Kidney (tissue), 14 donors: ENCODE results near the gene S100A3. TPM values are rescaled to one million over a fixed set of nuclear protein-coding genes. Genes with fewer than 3 reads are reported as not detected.
A peak's percentile ranks its signal among the peaks of the same experiment; 100 is the strongest.

Experiments
- DNase-seq, 5 donors: peaks; one replicate each; pipeline ENCODE4 v3.0.0-alpha.2; 2013 to 2020
- FAIRE-seq: peaks from 2 replicates; lab custom pipeline; 2012; peaks lifted over from hg19 to GRCh38; lab: Jason Lieb, UNC
- H3K27ac ChIP-seq, 2 donors: one replicate each; pipeline ENCODE4 v1.7.0; 2013; ENCODE audit warnings: low read depth in 2 of 2, low read length in 2 of 2, inconsistent platforms in 1 of 2
- H3K27me3 ChIP-seq: one replicate; pipeline ENCODE4 v1.7.1; 2013; ENCODE audit warnings: low read length, inconsistent platforms; ENCODE audit not compliant: control insufficient read depth, insufficient read depth
- H3K36me3 ChIP-seq, 3 donors: one replicate each; pipeline versions ENCODE4 v1.7.0 to v1.7.1; 2013; ENCODE audit warnings: low read length in 3 of 3, control low read depth in 1 of 3, inconsistent platforms in 1 of 3; ENCODE audit not compliant: insufficient read depth in 3 of 3, control insufficient read depth in 2 of 3
- H3K4me1 ChIP-seq, 3 donors: one replicate each; pipeline versions ENCODE4 v1.7.0 to v1.7.1; 2013; ENCODE audit warnings: low read length in 3 of 3, inconsistent platforms in 1 of 3, low read depth in 1 of 3; ENCODE audit not compliant: control insufficient read depth in 2 of 3, insufficient read depth in 2 of 3
- H3K4me3 ChIP-seq, 3 donors: one replicate each; pipeline versions ENCODE4 v1.7.0 to v1.8.1; 2013; ENCODE audit warnings: low read length in 3 of 3, control low read depth in 1 of 3, inconsistent platforms in 1 of 3
- H3K9ac ChIP-seq, 3 donors: one replicate each; pipeline versions ENCODE4 v1.7.0 to v1.7.1; 2013; ENCODE audit warnings: low read length in 3 of 3, control low read depth in 1 of 3, inconsistent platforms in 1 of 3
- H3K9me3 ChIP-seq, 3 donors: one replicate each; pipeline versions ENCODE4 v1.7.0 to v1.7.1; 2013; ENCODE audit warnings: low read length in 3 of 3, control low read depth in 1 of 3, inconsistent platforms in 1 of 3; ENCODE audit not compliant: control insufficient read depth in 2 of 3, insufficient read depth in 1 of 3
- intact Hi-C: fragments of 100-400 bp; cut with DNase I; formaldehyde crosslinking; loops from one replicate; pipeline ENCODE4 v1.11.1; 2022
- polyA plus RNA-seq: library from polyadenylated mRNA; stranded (reverse); fragments of 350-450 nt; fragmentation: Illumina TruSeq; extraction: RNeasy Lipid Tissue Mini Kit (QIAGEN cat#74804); gene quantifications from one replicate; pipeline ENCODE4 v1.2.3, GENCODE V29; 2014; ENCODE audit warnings: low read depth, low replicate concordance; ENCODE audit not compliant: insufficient read depth
- total RNA-seq: library from RNA; stranded (reverse); fragmentation: NEBNext Ultra II Directional; extraction: Animal tissue kit (Norgen Biotek cat#: 25700); gene quantifications from one replicate; pipeline ENCODE4 v1.2.1, GENCODE V29; 2021
- TF ChIP-seq, protein P1 (sequence below): IDR thresholded peaks from 3 replicates; pipeline ENCODE4 v1.5.1; 2012; ENCODE audit warnings: mild to moderate bottlenecking, moderate library complexity, borderline replicate concordance; ENCODE audit not compliant: insufficient read depth; ENCODE audit errors: extremely low read depth
- donor health status: control.
- donor health status: control.
- donor health status: control.
- donor health status: control.
- donor health status: control.
- donor health status: DM: yes; HTN: yes; CAD: no.
- donor health status: Normal renal cell carcinoma (clear cell type).

The S100A3 gene
- total and polyA plus RNA-seq, 2 donors from 2014 or later: 2.5 to 8.4 TPM

DNA sequence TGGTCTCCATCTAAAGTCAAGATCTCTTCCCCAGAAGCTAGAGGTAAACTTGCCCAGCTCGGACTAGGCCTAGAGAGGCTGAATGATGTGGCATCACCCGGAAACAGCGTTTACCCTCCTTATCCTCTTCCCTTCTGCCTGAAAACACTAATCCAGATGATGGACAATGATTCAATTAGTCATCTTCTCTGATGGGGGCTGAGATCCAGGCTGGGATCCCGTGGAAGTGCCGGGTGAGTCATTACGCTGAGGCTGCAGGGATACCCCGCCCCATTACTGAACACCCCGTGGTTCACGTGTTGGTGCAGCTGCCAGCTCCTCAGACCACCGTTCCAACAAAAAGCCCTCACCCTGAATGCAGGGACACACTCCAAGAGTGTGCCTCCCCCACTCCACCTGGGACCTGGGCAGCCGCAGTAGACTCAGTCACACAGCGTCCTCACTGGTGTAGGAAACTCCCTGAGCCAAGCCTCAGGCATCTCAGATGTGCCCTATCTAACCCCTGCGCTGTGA is 15.3 kb downstream of the S100A3 start:
- FAIRE-seq (no peak), DNase-seq (peak in 1 of 5 donors; percentile 80)
- peak overlapping the region in 2 of 3 donors; percentile 34 to 99 for H3K9ac ChIP-seq
- H3K9me3 ChIP-seq: no peaks in the 10 kb centered on the region
- TF ChIP-seq, protein P1, sequence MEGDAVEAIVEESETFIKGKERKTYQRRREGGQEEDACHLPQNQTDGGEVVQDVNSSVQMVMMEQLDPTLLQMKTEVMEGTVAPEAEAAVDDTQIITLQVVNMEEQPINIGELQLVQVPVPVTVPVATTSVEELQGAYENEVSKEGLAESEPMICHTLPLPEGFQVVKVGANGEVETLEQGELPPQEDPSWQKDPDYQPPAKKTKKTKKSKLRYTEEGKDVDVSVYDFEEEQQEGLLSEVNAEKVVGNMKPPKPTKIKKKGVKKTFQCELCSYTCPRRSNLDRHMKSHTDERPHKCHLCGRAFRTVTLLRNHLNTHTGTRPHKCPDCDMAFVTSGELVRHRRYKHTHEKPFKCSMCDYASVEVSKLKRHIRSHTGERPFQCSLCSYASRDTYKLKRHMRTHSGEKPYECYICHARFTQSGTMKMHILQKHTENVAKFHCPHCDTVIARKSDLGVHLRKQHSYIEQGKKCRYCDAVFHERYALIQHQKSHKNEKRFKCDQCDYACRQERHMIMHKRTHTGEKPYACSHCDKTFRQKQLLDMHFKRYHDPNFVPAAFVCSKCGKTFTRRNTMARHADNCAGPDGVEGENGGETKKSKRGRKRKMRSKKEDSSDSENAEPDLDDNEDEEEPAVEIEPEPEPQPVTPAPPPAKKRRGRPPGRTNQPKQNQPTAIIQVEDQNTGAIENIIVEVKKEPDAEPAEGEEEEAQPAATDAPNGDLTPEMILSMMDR: no peak
- H3K4me1 ChIP-seq: peaks cover 0 to 29% (median 5%) of the 10 kb centered on the region in 3 donors
- no peaks in the 10 kb centered on the region for H3K36me3 ChIP-seq
- intact Hi-C loops: no loop called here
- H3K27ac ChIP-seq: peak overlapping the region; percentile 95 to 99
- H3K4me3 ChIP-seq: peak overlapping the region; percentile 13 to 91 (median 48)
- H3K27me3 ChIP-seq: no peaks in the 10 kb centered on the region

DNA sequence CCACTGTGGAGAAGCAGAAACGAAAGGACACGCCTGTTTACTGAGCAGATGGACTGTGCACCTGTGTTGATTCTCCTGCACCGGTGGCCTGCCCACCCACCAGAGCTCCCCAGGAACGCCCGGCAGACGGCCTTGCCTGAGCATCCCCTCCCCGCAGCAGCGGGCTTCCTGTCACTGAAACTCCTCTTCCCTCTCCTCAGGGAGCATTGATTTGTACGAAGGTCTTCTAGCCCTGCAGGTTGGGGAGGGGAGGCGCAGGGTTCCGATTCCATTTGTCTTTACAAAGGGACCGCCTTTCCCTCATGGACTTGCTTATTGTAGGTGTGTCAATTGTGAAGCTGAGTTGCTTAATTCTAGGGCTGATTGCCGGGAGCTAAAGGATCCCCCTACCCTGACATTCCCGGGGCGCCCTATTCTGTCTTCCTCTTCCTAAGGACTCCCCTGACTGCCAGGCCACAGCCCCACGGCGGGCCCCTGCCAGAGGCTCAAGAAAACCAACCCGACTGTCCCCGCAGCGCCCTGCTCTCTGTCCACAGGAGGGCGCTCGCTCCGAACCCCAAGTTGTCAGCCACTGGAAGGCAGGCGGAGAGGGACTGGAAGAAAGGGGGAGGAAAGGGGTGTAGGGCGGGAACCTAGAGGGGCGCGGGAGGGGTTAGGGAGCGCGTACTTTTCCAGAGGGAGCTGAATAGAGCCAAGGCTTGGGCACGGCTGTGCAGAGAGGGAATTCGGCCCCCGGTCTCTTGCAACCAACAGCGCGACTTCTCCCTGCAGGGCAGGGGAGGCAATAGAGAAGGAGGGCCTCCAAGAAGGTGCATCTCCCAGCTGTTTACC is 16.1 kb downstream of the S100A3 start:
- intact Hi-C loops: no loop called here
- H3K9me3 ChIP-seq: no peaks in the 10 kb centered on the region
- no peaks in the 10 kb centered on the region for H3K36me3 ChIP-seq
- H3K4me1 ChIP-seq: peaks cover 0 to 27% (median 5%) of the 10 kb centered on the region in 3 donors
- peak overlapping the region in 2 of 3 donors; percentile 41 to 99 for H3K9ac ChIP-seq
- H3K4me3 ChIP-seq: peak overlapping the region in 2 of 3 donors; percentile 48 to 91
- DNase-seq: peak; percentile 88 to 95 (median 91)
- H3K27me3 ChIP-seq: no peaks in the 10 kb centered on the region
- TF ChIP-seq, protein P1: peak; percentile 83
- H3K27ac ChIP-seq: peak overlapping the region; percentile 95 to 99
- FAIRE-seq: no peak

DNA sequence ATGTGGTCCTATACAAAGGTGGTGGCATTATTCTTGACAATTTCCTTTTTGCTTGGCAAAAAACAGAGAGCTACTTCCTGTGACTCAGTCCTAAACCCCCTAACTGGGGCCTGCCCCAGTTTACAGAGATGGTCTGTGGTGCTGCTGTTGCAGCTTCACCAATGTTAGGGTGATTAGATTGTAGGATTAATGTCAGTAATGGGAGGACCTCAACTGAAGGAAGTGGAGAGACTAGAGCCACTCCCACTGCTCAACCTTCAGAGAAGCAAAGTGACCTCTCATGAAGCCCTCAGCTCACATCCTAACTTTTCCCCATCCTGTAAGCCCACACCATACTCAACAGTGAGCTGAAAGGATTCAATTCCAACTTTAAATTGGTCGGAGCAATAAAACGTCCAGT is 16.9 kb downstream of the S100A3 start:
- Histone ChIP-seq H3K4me1 (peaks cover 0 to 26% (median 5%) of the 10 kb centered on the region in 3 donors), H3K9ac (no peak overlapping the region), H3K36me3 (no peaks in the 10 kb centered on the region), H3K9me3 (no peaks in the 10 kb centered on the region), H3K27me3 (no peaks in the 10 kb centered on the region), H3K4me3 (no peak overlapping the region), H3K27ac (no peak overlapping the region)
- no peak for FAIRE-seq
- no peak for DNase-seq
- intact Hi-C loops: no loop called here
- TF ChIP-seq, protein P1: no peak
